Mucosa of descending colon (tissue), 3 donors: Measurements from ENCODE around the gene CPNE5. TPM values are rescaled to one million over a fixed set of nuclear protein-coding genes. Genes with fewer than 3 reads are reported as not detected.

Source experiments
- ATAC-seq: fragments of 200-7000 bp; cut with Tn5 transposase; one replicate; pipeline ENCODE4 v1.9.1; 2020; ENCODE audit warnings: mild to moderate bottlenecking, moderate library complexity
- DNase-seq, 3 donors: peaks; one replicate each; pipeline ENCODE4 v3.0.0-alpha.2; 2020
- H3K36me3 ChIP-seq: fragments of 200-600 bp; one replicate; pipeline ENCODE4 v1.8.0; 2021; ENCODE audit warnings: low read depth, mild to moderate bottlenecking
- H3K4me1 ChIP-seq: fragments of 200-600 bp; one replicate; pipeline ENCODE4 v1.8.0; 2021; ENCODE audit warnings: low read depth, mild to moderate bottlenecking
- H3K4me3 ChIP-seq: fragments of 200-600 bp; one replicate; pipeline ENCODE4 v1.8.0; 2021; ENCODE audit warnings: mild to moderate bottlenecking
- H3K9me3 ChIP-seq: fragments of 200-600 bp; one replicate; pipeline ENCODE4 v1.8.0; 2021; ENCODE audit warnings: mild to moderate bottlenecking
- intact Hi-C, 2 donors: fragments of 100-400 bp; cut with DNase I in 1 of 2; cut with micrococcal nuclease in 1 of 2; formaldehyde crosslinking; loops; one replicate each; pipeline versions ENCODE4 v1.11.0 to v1.11.1; 2022; cut with DNase I, micrococcal nuclease
- total RNA-seq, 3 donors: library from RNA; stranded (reverse); fragmentation: NEBNext Ultra II Directional in 2 of 3; extraction: Animal tissue kit (Norgen Biotek cat#: 25700) in 2 of 3; gene quantifications; one replicate each; pipeline versions ENCODE4 v1.2.1 to v1.2.4, GENCODE V29; 2021 to 2023
- TF ChIP-seq, protein P1 (sequence below): fragments of 200-600 bp; IDR thresholded peaks from one replicate; pipeline ENCODE4 v1.8.0; 2022; ENCODE audit warnings: antibody characterized with exemption, mild to moderate bottlenecking
- donor health status: DM: no; HTN: no; CAD: no; lungs with moderate emphysema.
- donor health status: DM: no; HTN: no; CAD: no.
- donor health status: DM: no; HTN: yes; CAD: no.

The CPNE5 gene
- total RNA-seq, 3 donors from 2014 or later, result 4.7 to 15.2 (median 6.1) TPM

GRCh38 chr6:36797653-36798052 is 41.6 kb downstream of the CPNE5 start:
- H3K36me3 ChIP-seq, result no peaks in the 10 kb centered on the region
- DNase-seq (no peak), ATAC-seq (no peak)
- H3K4me1 ChIP-seq, result no peaks in the 10 kb centered on the region
- H3K4me3 ChIP-seq, result no peak overlapping the region
- intact Hi-C loops, result no loop called here
- TF ChIP-seq, protein P1, sequence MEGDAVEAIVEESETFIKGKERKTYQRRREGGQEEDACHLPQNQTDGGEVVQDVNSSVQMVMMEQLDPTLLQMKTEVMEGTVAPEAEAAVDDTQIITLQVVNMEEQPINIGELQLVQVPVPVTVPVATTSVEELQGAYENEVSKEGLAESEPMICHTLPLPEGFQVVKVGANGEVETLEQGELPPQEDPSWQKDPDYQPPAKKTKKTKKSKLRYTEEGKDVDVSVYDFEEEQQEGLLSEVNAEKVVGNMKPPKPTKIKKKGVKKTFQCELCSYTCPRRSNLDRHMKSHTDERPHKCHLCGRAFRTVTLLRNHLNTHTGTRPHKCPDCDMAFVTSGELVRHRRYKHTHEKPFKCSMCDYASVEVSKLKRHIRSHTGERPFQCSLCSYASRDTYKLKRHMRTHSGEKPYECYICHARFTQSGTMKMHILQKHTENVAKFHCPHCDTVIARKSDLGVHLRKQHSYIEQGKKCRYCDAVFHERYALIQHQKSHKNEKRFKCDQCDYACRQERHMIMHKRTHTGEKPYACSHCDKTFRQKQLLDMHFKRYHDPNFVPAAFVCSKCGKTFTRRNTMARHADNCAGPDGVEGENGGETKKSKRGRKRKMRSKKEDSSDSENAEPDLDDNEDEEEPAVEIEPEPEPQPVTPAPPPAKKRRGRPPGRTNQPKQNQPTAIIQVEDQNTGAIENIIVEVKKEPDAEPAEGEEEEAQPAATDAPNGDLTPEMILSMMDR, result no peak
- H3K9me3 ChIP-seq, result no peaks in the 10 kb centered on the region

GRCh38 chr6:36797055-36797454 is 42.2 kb downstream of the CPNE5 start:
- Histone ChIP-seq H3K4me1 (no peaks in the 10 kb centered on the region), H3K36me3 (no peaks in the 10 kb centered on the region), H3K9me3 (no peaks in the 10 kb centered on the region), H3K4me3 (no peak overlapping the region)
- TF ChIP-seq, protein P1, result no peak
- ATAC-seq (no peak), DNase-seq (no peak)
- intact Hi-C loops, result no loop called here

- Histone ChIP-seq H3K4me1 (no peaks in the 10 kb centered on the region), H3K36me3 (no peaks in the 10 kb centered on the region), H3K9me3 (no peaks in the 10 kb centered on the region), H3K4me3 (no peak overlapping the region)
- TF ChIP-seq, protein P1, result no peak
- no peak for DNase-seq
- no peak for ATAC-seq
- intact Hi-C loops, result no loop called here
Measured at GRCh38 chr6:36794713-36795065, 44.6 kb downstream of the CPNE5 start.

- TF ChIP-seq, protein P1, result no peak
- intact Hi-C loops, result no loop called here
- H3K9me3 ChIP-seq, result no peaks in the 10 kb centered on the region
- H3K36me3 ChIP-seq, result no peaks in the 10 kb centered on the region
- peak; percentile 23 for ATAC-seq
- no peak overlapping the region for H3K4me3 ChIP-seq
- DNase-seq, result no peak
- H3K4me1 ChIP-seq, result no peaks in the 10 kb centered on the region
Measured at GRCh38 chr6:36793913-36794712, 45.1 kb downstream of the CPNE5 start.

DNA sequence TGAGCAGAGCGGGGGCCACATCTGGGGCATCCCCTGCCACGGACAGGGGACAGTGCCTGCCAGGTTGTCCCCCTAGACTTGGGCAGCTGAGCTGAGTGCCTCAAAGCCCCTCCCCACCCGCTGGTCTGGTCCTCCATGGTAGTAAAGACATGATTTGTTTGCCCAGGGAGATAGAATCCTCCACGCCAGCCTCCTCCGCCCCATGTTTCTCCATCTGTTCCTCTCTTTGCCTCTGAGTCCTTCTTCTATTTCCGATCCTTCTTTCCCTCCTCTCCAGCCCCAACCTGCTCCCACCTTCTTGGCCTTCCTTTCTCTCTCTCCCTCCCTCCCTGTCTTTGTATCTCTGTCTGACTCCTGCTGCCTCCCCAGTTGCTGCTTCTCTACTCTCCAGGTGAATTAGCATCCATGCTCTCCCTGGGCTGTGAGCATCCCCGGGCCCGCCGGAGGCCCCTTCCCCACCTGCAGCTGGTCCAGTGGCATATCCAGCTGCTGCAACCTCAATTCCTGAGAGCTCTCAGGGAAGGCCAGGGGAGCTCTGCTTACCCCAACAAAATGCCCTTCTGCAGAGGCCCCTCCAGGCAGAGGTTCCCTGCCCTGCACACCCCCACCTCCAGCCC is 45.8 kb downstream of the CPNE5 start:
- TF ChIP-seq, protein P1, result no peak
- no peaks in the 10 kb centered on the region for H3K9me3 ChIP-seq
- H3K4me1 ChIP-seq, result no peaks in the 10 kb centered on the region
- no peaks in the 10 kb centered on the region for H3K36me3 ChIP-seq
- no peak for DNase-seq
- ATAC-seq, result no peak
- intact Hi-C loops, result no loop called here
- H3K4me3 ChIP-seq, result no peak overlapping the region
